HepG2 (cell line): ENCODE results near the gene KLHL40. TPM values are rescaled to one million over a fixed set of nuclear protein-coding genes. Genes with fewer than 3 reads are reported as not detected.

Experiments
- BHLHE40 ChIP-seq: IDR thresholded peaks from 2 replicates; pipeline ENCODE4 v1.6.1; 2011; ENCODE audit warnings: low read length, improper control_type of control experiment
- CREB3 ChIP-seq: sonication (generic); formaldehyde crosslinking; IDR thresholded peaks from 2 replicates; pipeline ENCODE4 v1.5.0; 2020; ENCODE audit warnings: missing genetic modification reagents
- CREM ChIP-seq, 2 experiments: sonication (generic) in 1 of 2; formaldehyde crosslinking in 1 of 2; IDR thresholded peaks; 2 replicates each; pipeline versions ENCODE4 v1.4.0 to v1.6.1; 2016 to 2020; ENCODE audit warnings: antibody characterized with exemption in 1 of 2, mild to moderate bottlenecking in 1 of 2, missing genetic modification reagents in 1 of 2
- GRHL1 ChIP-seq: sonication (generic); formaldehyde crosslinking; conservative IDR thresholded peaks from 2 replicates; pipeline ENCODE4 v1.8.0; 2022; ENCODE audit warnings: missing genetic modification reagents
- KDM3A ChIP-seq: IDR thresholded peaks from 2 replicates; pipeline ENCODE4 v1.6.1; 2018; ENCODE audit warnings: low read depth, missing compliant biosample characterization
- NBN ChIP-seq: fragments of 450-650 bp; conservative IDR thresholded peaks from 2 replicates; pipeline ENCODE4 v1.6.1; 2017
- PCBP2 ChIP-seq: fragments of 200-400 bp; formaldehyde crosslinking; optimal IDR thresholded peaks from 2 replicates; pipeline ENCODE3; 2018; ENCODE audit warnings: low read length, low read depth; ENCODE audit not compliant: poor library complexity, severe bottlenecking
- SIN3A ChIP-seq: IDR thresholded peaks from 2 replicates; pipeline ENCODE4 v1.6.1; 2011; ENCODE audit warnings: low read depth, mild to moderate bottlenecking, control low read depth, low read length, borderline replicate concordance
- SMYD3 ChIP-seq: sonication (generic); formaldehyde crosslinking; IDR thresholded peaks from 2 replicates; pipeline ENCODE4 v1.8.1; 2023; ENCODE audit warnings: mild to moderate bottlenecking, missing genetic modification reagents
- SNAPC2 ChIP-seq: sonication (generic); formaldehyde crosslinking; IDR thresholded peaks from 2 replicates; pipeline ENCODE4 v1.8.1; 2022; ENCODE audit warnings: mild to moderate bottlenecking, missing genetic modification reagents
- TARDBP ChIP-seq: sonication (generic); formaldehyde crosslinking; IDR thresholded peaks from 2 replicates; pipeline ENCODE4 v1.8.0; 2022; ENCODE audit warnings: mild to moderate bottlenecking, missing genetic modification reagents
- XRCC5 ChIP-seq: fragments of 200-400 bp; formaldehyde crosslinking; optimal IDR thresholded peaks from 2 replicates; pipeline ENCODE3; 2017; ENCODE audit warnings: mild to moderate bottlenecking, low read length
- YEATS4 ChIP-seq: sonication (generic); formaldehyde crosslinking; IDR thresholded peaks from 2 replicates; pipeline ENCODE4 v1.4.0; 2020; ENCODE audit warnings: missing genetic modification reagents, borderline replicate concordance
- ZNF367 ChIP-seq: sonication (generic); formaldehyde crosslinking; IDR thresholded peaks from 2 replicates; pipeline ENCODE4 v1.4.0; 2020; ENCODE audit warnings: missing genetic modification reagents, borderline replicate concordance
- ZNF557 ChIP-seq: sonication (generic); formaldehyde crosslinking; IDR thresholded peaks from 2 replicates; pipeline ENCODE4 v1.4.0; 2020; ENCODE audit warnings: missing genetic modification reagents
- ZNF660 ChIP-seq: sonication (generic); formaldehyde crosslinking; IDR thresholded peaks from 2 replicates; pipeline ENCODE4 v1.5.1; 2020; ENCODE audit warnings: mild to moderate bottlenecking, low read depth, missing genetic modification reagents, borderline replicate concordance
- ZNF737 ChIP-seq: sonication (generic); formaldehyde crosslinking; IDR thresholded peaks from 2 replicates; pipeline ENCODE4 v1.5.0; 2020; ENCODE audit warnings: missing genetic modification reagents, mild to moderate bottlenecking, borderline replicate concordance
- ZNF75D ChIP-seq: sonication (generic); formaldehyde crosslinking; IDR thresholded peaks from 2 replicates; pipeline ENCODE4 v1.8.1; 2023; ENCODE audit warnings: missing genetic modification reagents, mild to moderate bottlenecking, borderline replicate concordance
- polyA plus RNA-seq, 8 experiments: library from polyadenylated mRNA; depleted of rRNA in 3 of 8; stranded (reverse) in 7 of 8; unstranded in 1 of 8; fragments of >200 nt; fragmentation: Illumina TruSeq in 4 of 8; extraction: Trizol in 4 of 8; gene quantifications; 2 replicates each; pipeline versions ENCODE4 v1.2.1 to v1.2.3, GENCODE V29; 2011 to 2016; ENCODE audit warnings: low read depth in 4 of 8, missing spikeins in 1 of 8, mixed read lengths in 1 of 8; ENCODE audit not compliant: insufficient read depth in 1 of 8
- total RNA-seq, 5 experiments: library from RNA; depleted of rRNA; stranded (reverse); fragments of >200 nt; fragmentation: Illumina TruSeq; extraction: Trizol; gene quantifications; 2 replicates each; pipeline ENCODE4 v1.2.3, GENCODE V29; 2016; ENCODE audit warnings: low read depth in 1 of 5
- TF ChIP-seq, protein P1 (sequence below): sonication (generic); formaldehyde crosslinking; IDR thresholded peaks from 2 replicates; pipeline ENCODE4 v1.4.0; 2020; ENCODE audit warnings: missing genetic modification reagents
- TF ChIP-seq, protein P2 (sequence below): sonication (generic); formaldehyde crosslinking; IDR thresholded peaks from 2 replicates; pipeline ENCODE4 v1.8.1; 2023; ENCODE audit warnings: missing genetic modification reagents, mild to moderate bottlenecking, borderline replicate concordance
- TF ChIP-seq, protein P3 (sequence below): IDR thresholded peaks from 2 replicates; pipeline ENCODE4 v1.6.1; 2018; ENCODE audit warnings: missing genetic modification reagents, mild to moderate bottlenecking, missing compliant biosample characterization
- TF ChIP-seq, protein P4 (sequence below): IDR thresholded peaks from 2 replicates; pipeline ENCODE4 v1.6.1; 2016; ENCODE audit warnings: missing genetic modification reagents, missing compliant biosample characterization

Gene KLHL40
- total and polyA plus RNA-seq, 2 of the 13 experiments (the other 11 are each of a cell fraction or from before 2014, with no cell fraction given), result not detected

- TF ChIP-seq CREM (IDR thresholded peaks at IDR 0.05), result peak; percentile 39
- no peak for TF ChIP-seq CREM (CRISPR knock-in tag; IDR thresholded peaks at IDR 0.05)
- no peak for TF ChIP-seq ZNF75D (CRISPR knock-in tag)
- no peak for TF ChIP-seq ZNF660 (CRISPR knock-in tag)
- no peak for TF ChIP-seq ZNF367 (CRISPR knock-in tag)
- TF ChIP-seq XRCC5, result peak; percentile 68
- TF ChIP-seq SMYD3 (CRISPR knock-in tag), result peak; percentile 67; the same call in 1 of the 2 replicates
- TF ChIP-seq YEATS4 (CRISPR knock-in tag), result peak; percentile 63; the same call in 1 of the 2 replicates
- TF ChIP-seq ZNF557 (CRISPR knock-in tag), result 0 out of 2 replicates have a peak, but pooled peaks have one; percentile 48
- no peak for TF ChIP-seq KDM3A
- TF ChIP-seq GRHL1, result no peak
- no peak for TF ChIP-seq NBN
- peak; percentile 80; the same call in 1 of the 2 replicates for TF ChIP-seq SNAPC2 (CRISPR knock-in tag)
- no peak for TF ChIP-seq CREB3 (CRISPR knock-in tag)
- TF ChIP-seq, protein P1, sequence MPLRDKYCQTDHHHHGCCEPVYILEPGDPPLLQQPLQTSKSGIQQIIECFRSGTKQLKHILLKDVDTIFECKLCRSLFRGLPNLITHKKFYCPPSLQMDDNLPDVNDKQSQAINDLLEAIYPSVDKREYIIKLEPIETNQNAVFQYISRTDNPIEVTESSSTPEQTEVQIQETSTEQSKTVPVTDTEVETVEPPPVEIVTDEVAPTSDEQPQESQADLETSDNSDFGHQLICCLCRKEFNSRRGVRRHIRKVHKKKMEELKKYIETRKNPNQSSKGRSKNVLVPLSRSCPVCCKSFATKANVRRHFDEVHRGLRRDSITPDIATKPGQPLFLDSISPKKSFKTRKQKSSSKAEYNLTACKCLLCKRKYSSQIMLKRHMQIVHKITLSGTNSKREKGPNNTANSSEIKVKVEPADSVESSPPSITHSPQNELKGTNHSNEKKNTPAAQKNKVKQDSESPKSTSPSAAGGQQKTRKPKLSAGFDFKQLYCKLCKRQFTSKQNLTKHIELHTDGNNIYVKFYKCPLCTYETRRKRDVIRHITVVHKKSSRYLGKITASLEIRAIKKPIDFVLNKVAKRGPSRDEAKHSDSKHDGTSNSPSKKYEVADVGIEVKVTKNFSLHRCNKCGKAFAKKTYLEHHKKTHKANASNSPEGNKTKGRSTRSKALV (CRISPR knock-in tag), result no peak; the same call in 1 of the 2 replicates
- TF ChIP-seq, protein P2, sequence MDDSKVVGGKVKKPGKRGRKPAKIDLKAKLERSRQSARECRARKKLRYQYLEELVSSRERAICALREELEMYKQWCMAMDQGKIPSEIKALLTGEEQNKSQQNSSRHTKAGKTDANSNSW (CRISPR knock-in tag), result no peak
- TF ChIP-seq ZNF737 (CRISPR knock-in tag), result no peak
- TF ChIP-seq BHLHE40, result no peak
- TF ChIP-seq, protein P3, sequence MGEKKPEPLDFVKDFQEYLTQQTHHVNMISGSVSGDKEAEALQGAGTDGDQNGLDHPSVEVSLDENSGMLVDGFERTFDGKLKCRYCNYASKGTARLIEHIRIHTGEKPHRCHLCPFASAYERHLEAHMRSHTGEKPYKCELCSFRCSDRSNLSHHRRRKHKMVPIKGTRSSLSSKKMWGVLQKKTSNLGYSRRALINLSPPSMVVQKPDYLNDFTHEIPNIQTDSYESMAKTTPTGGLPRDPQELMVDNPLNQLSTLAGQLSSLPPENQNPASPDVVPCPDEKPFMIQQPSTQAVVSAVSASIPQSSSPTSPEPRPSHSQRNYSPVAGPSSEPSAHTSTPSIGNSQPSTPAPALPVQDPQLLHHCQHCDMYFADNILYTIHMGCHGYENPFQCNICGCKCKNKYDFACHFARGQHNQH (CRISPR knock-in tag), result no peak; the same call in 1 of the 2 replicates
- TF ChIP-seq TARDBP (CRISPR knock-in tag), result peak; percentile 95
- TF ChIP-seq, protein P4, sequence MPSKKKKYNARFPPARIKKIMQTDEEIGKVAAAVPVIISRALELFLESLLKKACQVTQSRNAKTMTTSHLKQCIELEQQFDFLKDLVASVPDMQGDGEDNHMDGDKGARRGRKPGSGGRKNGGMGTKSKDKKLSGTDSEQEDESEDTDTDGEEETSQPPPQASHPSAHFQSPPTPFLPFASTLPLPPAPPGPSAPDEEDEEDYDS (CRISPR knock-in tag), result peak; percentile 71
- 0 out of 2 replicates have a peak, but pooled peaks have one; percentile 30 for TF ChIP-seq SIN3A
- TF ChIP-seq PCBP2, result no peak
Observed at GRCh38 chr3:42732196-42732828, 47.0 kb downstream of the KLHL40 start (continued).
